A549 treated with Mapracorat at 1 μM for 4 hours (cell line): ENCODE results near the gene TMC5. TPM values are rescaled to one million over a fixed set of nuclear protein-coding genes. Genes with fewer than 3 reads are reported as not detected.

Experiments
- total RNA-seq: library from RNA; stranded (reverse); fragments of 200-300 nt; extraction: Qiagen RNA extraction; gene quantifications from 5 replicates; pipeline ENCODE4 v1.2.3, GENCODE V29; 2022

The TMC5 gene, protein sequence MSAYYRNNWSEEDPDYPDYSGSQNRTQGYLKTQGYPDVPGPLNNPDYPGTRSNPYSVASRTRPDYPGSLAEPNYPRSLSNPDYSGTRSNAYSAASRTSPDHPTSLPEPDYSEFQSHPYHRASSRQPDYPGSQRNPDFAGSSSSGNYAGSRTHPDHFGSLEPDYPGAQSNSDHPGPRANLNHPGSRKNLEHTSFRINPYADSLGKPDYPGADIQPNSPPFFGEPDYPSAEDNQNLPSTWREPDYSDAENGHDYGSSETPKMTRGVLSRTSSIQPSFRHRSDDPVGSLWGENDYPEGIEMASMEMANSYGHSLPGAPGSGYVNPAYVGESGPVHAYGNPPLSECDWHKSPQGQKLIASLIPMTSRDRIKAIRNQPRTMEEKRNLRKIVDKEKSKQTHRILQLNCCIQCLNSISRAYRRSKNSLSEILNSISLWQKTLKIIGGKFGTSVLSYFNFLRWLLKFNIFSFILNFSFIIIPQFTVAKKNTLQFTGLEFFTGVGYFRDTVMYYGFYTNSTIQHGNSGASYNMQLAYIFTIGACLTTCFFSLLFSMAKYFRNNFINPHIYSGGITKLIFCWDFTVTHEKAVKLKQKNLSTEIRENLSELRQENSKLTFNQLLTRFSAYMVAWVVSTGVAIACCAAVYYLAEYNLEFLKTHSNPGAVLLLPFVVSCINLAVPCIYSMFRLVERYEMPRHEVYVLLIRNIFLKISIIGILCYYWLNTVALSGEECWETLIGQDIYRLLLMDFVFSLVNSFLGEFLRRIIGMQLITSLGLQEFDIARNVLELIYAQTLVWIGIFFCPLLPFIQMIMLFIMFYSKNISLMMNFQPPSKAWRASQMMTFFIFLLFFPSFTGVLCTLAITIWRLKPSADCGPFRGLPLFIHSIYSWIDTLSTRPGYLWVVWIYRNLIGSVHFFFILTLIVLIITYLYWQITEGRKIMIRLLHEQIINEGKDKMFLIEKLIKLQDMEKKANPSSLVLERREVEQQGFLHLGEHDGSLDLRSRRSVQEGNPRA
- total RNA-seq = 4.8 to 7.3 TPM (median 5.3 TPM) in 5 replicates

GRCh38 chr16:19417640-19418039, at the start of gene TMC5:
Gene TMC5, plus strand, starts transcription at chr16:19417883. Its CDS starts 22,156 bp downstream, at chr16:19440039.

GRCh38 chr16:19521471-19522396, 104.1 kb downstream of the TMC5 start, which contains the start of gene GDE1:
Gene GDE1, minus strand, starts transcription at chr16:19522098. Its CDS starts 134 bp downstream, at chr16:19521964.

DNA sequence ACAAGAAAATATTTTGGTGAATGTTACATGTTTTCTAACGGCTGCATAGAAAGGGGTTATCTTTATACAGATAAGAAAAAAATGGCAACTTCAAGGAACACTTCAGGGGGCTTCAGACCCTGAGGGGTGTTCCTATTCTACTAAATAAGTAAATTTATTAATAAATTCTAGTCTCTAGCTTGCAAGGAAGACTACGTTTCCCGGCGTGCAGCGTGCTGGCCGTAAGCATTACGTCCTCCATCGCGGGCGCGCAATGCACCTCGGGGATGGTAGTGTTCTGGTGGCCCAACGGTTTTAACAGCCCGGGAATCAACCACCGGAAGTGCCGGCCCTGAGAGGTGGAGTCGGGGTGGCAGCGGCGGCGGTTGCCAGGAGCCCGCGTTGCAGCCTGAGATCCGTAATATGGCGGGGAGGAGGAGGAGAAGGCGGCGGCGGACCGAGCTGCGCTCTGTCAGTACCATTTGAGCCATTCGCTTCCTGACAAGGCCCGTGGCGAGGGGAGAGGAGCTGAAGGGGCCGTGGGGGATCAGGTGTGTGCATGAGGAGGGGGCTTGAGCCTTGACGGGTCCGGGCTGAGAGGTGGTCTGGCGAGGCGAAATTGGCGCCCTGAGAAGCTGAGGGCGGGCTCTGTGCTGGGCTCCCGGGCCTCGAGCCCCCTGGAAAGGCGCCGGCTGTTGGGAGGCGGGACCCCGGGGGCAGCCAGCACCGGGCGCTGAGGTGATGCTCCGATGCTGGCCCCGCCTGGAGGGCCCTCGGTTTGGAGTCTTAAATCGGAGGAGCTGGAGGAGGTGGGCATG, 106.1 kb downstream of the TMC5 start, which contains the start of gene CCP110:
TSS of gene CCP110 (plus strand) at position 384 of the 797 bp plus-strand sequence. CDS start 3,940 bp downstream, outside the sequence.

Other genes starting within 250 kb of the TMC5 start
- gene SYT17, start 249.6 kb upstream of the TMC5 start, total RNA-seq = 9.7 to 13.1 TPM (median 11.0 TPM) in 5 replicates
- gene CLEC19A, start 132.2 kb upstream of the TMC5 start, total RNA-seq = 0.11 to 0.32 TPM (median 0.19 TPM) in 4 of 5 replicates, not detected in the other
- 72.4 to 82.4 TPM (median 74.4 TPM) in 5 replicates for gene GDE1, start 104.2 kb downstream of the TMC5 start, total RNA-seq
- 7.0 to 9.7 TPM (median 7.9 TPM) in 5 replicates for gene CCP110, start 106.1 kb downstream of the TMC5 start, total RNA-seq
- 30.2 to 33.0 TPM (median 31.7 TPM) in 5 replicates for gene VPS35L, start 137.8 kb downstream of the TMC5 start, total RNA-seq